Heart left ventricle (tissue), 16 donors: Measurements from ENCODE around the gene KIAA1217. TPM values are rescaled to one million over a fixed set of nuclear protein-coding genes. Genes with fewer than 3 reads are reported as not detected.
A peak's percentile ranks its signal among the peaks of the same experiment; 100 is the strongest.

Source experiments
- ATAC-seq, 4 donors: fragments of 200-7000 bp; cut with Tn5 transposase; one replicate each; pipeline ENCODE4 v1.9.1; 2020 to 2022; ENCODE audit warnings: moderate library complexity in 4 of 4, mild to moderate bottlenecking in 3 of 4, moderate number of reproducible peaks in 1 of 4
- DNase-seq, 5 donors: peaks; one replicate each; pipeline ENCODE4 v3.0.0-alpha.2; 2020
- H3K27ac ChIP-seq, 12 donors: fragments of 200-600 bp; sonication (generic) in 4 of 12; one replicate each; pipeline versions ENCODE4 v1.5.0 to v1.8.0; 2016 to 2022; ENCODE audit warnings: mild to moderate bottlenecking in 2 of 12
- H3K27me3 ChIP-seq, 9 donors: fragments of 200-600 bp; sonication (generic) in 2 of 9; one replicate each; pipeline versions ENCODE4 v1.5.1 to v1.8.0; 2016 to 2022; ENCODE audit warnings: mild to moderate bottlenecking in 3 of 9
- H3K36me3 ChIP-seq, 9 donors: fragments of 200-600 bp; sonication (generic) in 2 of 9; one replicate each; pipeline versions ENCODE4 v1.5.0 to v1.8.0; 2018 to 2022; ENCODE audit warnings: mild to moderate bottlenecking in 2 of 9
- H3K4me1 ChIP-seq, 12 donors: fragments of 200-600 bp; sonication (generic) in 4 of 12; one replicate each; pipeline versions ENCODE4 v1.5.0 to v1.8.0; 2016 to 2022; ENCODE audit warnings: mild to moderate bottlenecking in 3 of 12
- H3K4me3 ChIP-seq, 12 donors: fragments of 200-600 bp; sonication (generic) in 4 of 12; one replicate each; pipeline versions ENCODE4 v1.5.0 to v1.8.0; 2017 to 2022; ENCODE audit warnings: mild to moderate bottlenecking in 9 of 12, moderate library complexity in 4 of 12
- H3K9me3 ChIP-seq, 12 donors: fragments of 200-600 bp; sonication (generic) in 4 of 12; one replicate each; pipeline versions ENCODE4 v1.5.0 to v1.8.0; 2016 to 2022; ENCODE audit warnings: mild to moderate bottlenecking in 1 of 12
- CTCF ChIP-seq, 12 donors: fragments of 200-600 bp; sonication (generic) in 4 of 12; IDR thresholded peaks; one replicate each; pipeline versions ENCODE4 v1.5.0 to v1.8.0; 2018 to 2022; ENCODE audit warnings: antibody characterized with exemption in 12 of 12, mild to moderate bottlenecking in 5 of 12
- POLR2A ChIP-seq, 2 donors: fragments of 450-650 bp; IDR thresholded peaks; one replicate each; pipeline ENCODE4 v1.6.1; 2017; ENCODE audit warnings: antibody characterized with exemption in 2 of 2, mild to moderate bottlenecking in 2 of 2, moderate library complexity in 2 of 2
- WGBS, 4 donors: extraction: QIAGEN DNeasy Blood & Tissue Kit in 2 of 4; methylation state at CpG; one replicate each; pipeline versions ENCODE4 v1.1.5 to v1.1.7; 2013 to 2018; 5-methylcytosine and 5-hydroxymethylcytosine counted together
- intact Hi-C, 10 donors: fragments of 100-400 bp; cut with DNase I; formaldehyde crosslinking; loops; one replicate each; pipeline versions ENCODE4 v1.11.1 to v1.14.2; 2022
- polyA plus RNA-seq, 2 donors: library from polyadenylated mRNA; stranded (reverse); fragments of 200-250 nt; gene quantifications; one replicate each; pipeline ENCODE4 v1.2.3, GENCODE V29; 2013
- total RNA-seq, 9 donors: library from RNA; depleted of rRNA in 2 of 9; stranded (reverse); fragments of >200 nt in 2 of 9; fragmentation: NEBNext Ultra II Directional in 3 of 9; extraction: Animal tissue kit (Norgen Biotek cat#: 25700) in 3 of 9; gene quantifications; one replicate each; pipeline versions ENCODE4 v1.1.0 to v1.2.4, GENCODE V29; 2016 to 2023
- donor health status: ischemic (EF 13 %, LVEDD 7.1; RV severe dilation, severe dysfunction).
- donor health status: healthy with polysubstance abuse.
- donor health status: DM: no; HTN: yes; CAD: no.
- donor health status: DM: no; HTN: no; CAD: no.
- donor health status: ischemic (EF 25% LVEDD 6.9; RV normal size, moderate dysfunction).
- donor health status: ischemic (EF 25% LVEDD 5.7; RV mildly dilated, moderate dysfunction).
- donor health status: healthy.
- donor health status: DM: yes; HTN: yes; CAD: no.
- donor health status: ischemic (EF 35%, LVEDD 5.7; RV mildly dilated, moderate dysfunction).
- donor health status: nonischemic (EF 11% LVEDD 7.7; RV severe dilation, severe dysfunction).
- donor health status: DM: yes; HTN: yes; CAD: no.
- donor health status: PGD.
- donor health status: ischemic (EF 29% LVEDD 5.4; RV normal size, mild dysfunction).
- donor health status: nonischemic (EF 23%, LVEDD 6.1; RV moderate dilation, normal function).

Gene KIAA1217
- total and polyA plus RNA-seq, 11 donors: 12.7 to 66.7 (median 33.5) TPM

- Histone ChIP-seq H3K9me3 (peaks cover 0 to 14% (median 0%) of the 10 kb centered on the region in 12 donors), H3K36me3 (peaks cover 0 to 5% (median 0%) of the 10 kb centered on the region in 9 donors), H3K4me3 (no peak overlapping the region), H3K4me1 (peaks cover 0 to 13% (median 0%) of the 10 kb centered on the region in 12 donors), H3K27ac (peak overlapping the region; percentile 7 to 85 (median 38)), H3K27me3 (no peaks in the 10 kb centered on the region)
- ATAC-seq: peak; percentile 41 to 63 (median 50)
- no peak for DNase-seq
- intact Hi-C loops: no loop called here
- TF ChIP-seq POLR2A (IDR thresholded peaks at IDR 0.05): no peak
- 64 to 72% (median 69%) methylated on average over 5 of the region's 5 CpGs for WGBS, 4 donors
Measured at GRCh38 chr10:24278176-24278889, 69.4 kb downstream of the KIAA1217 start.

- ATAC-seq (no peak), DNase-seq (no peak)
- H3K4me3 ChIP-seq: no peak overlapping the region
- H3K27ac ChIP-seq: no peak overlapping the region
- no peaks in the 10 kb centered on the region for H3K27me3 ChIP-seq
- peaks cover 0 to 17% (median 0%) of the 10 kb centered on the region in 12 donors for H3K9me3 ChIP-seq
- TF ChIP-seq POLR2A (IDR thresholded peaks at IDR 0.05): no peak
- TF ChIP-seq CTCF (IDR thresholded peaks at IDR 0.05): no peak
- intact Hi-C loops: no loop called here
- peaks cover 0 to 13% (median 0%) of the 10 kb centered on the region in 12 donors for H3K4me1 ChIP-seq
- H3K36me3 ChIP-seq: peaks cover 0 to 8% (median 0%) of the 10 kb centered on the region in 9 donors
Measured at GRCh38 chr10:24279166-24279565, 70.2 kb downstream of the KIAA1217 start.

- DNase-seq: no peak
- Histone ChIP-seq H3K36me3 (peaks cover 0 to 20% (median 0%) of the 10 kb centered on the region in 9 donors), H3K4me1 (peaks cover 0 to 30% (median 13%) of the 10 kb centered on the region in 12 donors), H3K4me3 (no peak overlapping the region), H3K9me3 (peaks cover 0 to 7% (median 0%) of the 10 kb centered on the region in 12 donors), H3K27ac (peak overlapping the region in 1 of 12 donors; percentile 1), H3K27me3 (no peaks in the 10 kb centered on the region)
- ATAC-seq: no peak
- intact Hi-C loops: no loop called here
- TF ChIP-seq CTCF (IDR thresholded peaks at IDR 0.05): peak in 3 of 12 donors; percentile 14 to 23 (median 22)
- TF ChIP-seq POLR2A (IDR thresholded peaks at IDR 0.05): no peak
- WGBS, 4 donors: 36 to 43% (median 39%) methylated on average over 4 of the region's 4 CpGs
Measured at GRCh38 chr10:24287559-24288195, 78.7 kb downstream of the KIAA1217 start.

GRCh38 chr10:24288581-24288980 lies 79.6 kb downstream of the KIAA1217 start:
- intact Hi-C loops: no loop called here
- H3K36me3 ChIP-seq: peaks cover 0 to 12% (median 0%) of the 10 kb centered on the region in 9 donors
- no peak for ATAC-seq
- peaks cover 0 to 3% (median 0%) of the 10 kb centered on the region in 12 donors for H3K9me3 ChIP-seq
- no peak overlapping the region for H3K4me3 ChIP-seq
- 79 to 93% (median 90%) methylated on average over 1 of the region's 1 CpG for WGBS, 4 donors
- H3K27me3 ChIP-seq: no peaks in the 10 kb centered on the region
- peak overlapping the region in 1 of 12 donors; percentile 1 for H3K27ac ChIP-seq
- peaks cover 0 to 36% (median 18%) of the 10 kb centered on the region in 12 donors for H3K4me1 ChIP-seq
- TF ChIP-seq POLR2A (IDR thresholded peaks at IDR 0.05) (no peak), CTCF (IDR thresholded peaks at IDR 0.05) (no peak)
- no peak for DNase-seq
